K562 treated with DMSO at 1 percent for 12 hours (cell line): ENCODE data around the gene GPX4. TPM values are rescaled to one million over a fixed set of nuclear protein-coding genes. Genes with fewer than 3 reads are reported as not detected.

Experiments used
- total RNA-seq: library from RNA; unstranded; fragments of 300-600 nt; gene quantifications from 2 replicates; pipeline ENCODE4 v1.2.3, GENCODE V29; 2022; ENCODE audit not compliant: insufficient read depth

GPX4 gene, protein sequence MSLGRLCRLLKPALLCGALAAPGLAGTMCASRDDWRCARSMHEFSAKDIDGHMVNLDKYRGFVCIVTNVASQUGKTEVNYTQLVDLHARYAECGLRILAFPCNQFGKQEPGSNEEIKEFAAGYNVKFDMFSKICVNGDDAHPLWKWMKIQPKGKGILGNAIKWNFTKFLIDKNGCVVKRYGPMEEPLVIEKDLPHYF
- 819 and 1,195 TPM in 2 replicates for total RNA-seq

DNA sequence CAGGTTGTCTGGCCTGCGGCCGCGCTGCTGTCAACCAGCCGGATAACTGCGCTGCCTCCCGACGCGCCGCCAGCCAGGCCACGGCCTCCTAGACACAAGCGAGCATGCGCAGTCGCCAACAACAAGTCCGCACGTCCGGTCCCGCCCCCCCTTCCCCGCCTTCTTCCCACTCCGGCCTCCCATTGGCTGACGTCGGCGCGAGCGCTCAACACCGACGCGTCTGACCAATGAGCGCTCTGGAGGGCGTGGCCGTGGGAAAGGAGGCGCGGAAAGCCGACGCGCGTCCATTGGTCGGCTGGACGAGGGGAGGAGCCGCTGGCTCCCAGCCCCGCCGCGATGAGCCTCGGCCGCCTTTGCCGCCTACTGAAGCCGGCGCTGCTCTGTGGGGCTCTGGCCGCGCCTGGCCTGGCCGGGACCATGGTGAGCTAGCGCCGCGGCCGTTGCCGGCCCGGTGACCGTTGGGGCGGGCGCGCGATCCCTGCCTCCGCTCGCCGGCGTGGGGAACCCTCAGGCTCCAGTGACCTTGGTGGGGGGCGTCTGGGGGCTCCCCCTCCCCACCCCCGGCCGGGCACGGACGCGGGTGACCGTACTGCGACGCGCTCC is at the start of gene GPX4:
Gene GPX4, plus strand, starts transcription at position 287 of the 603 bp plus-strand sequence. Its CDS starts 50 bp downstream, at position 337.

DNA sequence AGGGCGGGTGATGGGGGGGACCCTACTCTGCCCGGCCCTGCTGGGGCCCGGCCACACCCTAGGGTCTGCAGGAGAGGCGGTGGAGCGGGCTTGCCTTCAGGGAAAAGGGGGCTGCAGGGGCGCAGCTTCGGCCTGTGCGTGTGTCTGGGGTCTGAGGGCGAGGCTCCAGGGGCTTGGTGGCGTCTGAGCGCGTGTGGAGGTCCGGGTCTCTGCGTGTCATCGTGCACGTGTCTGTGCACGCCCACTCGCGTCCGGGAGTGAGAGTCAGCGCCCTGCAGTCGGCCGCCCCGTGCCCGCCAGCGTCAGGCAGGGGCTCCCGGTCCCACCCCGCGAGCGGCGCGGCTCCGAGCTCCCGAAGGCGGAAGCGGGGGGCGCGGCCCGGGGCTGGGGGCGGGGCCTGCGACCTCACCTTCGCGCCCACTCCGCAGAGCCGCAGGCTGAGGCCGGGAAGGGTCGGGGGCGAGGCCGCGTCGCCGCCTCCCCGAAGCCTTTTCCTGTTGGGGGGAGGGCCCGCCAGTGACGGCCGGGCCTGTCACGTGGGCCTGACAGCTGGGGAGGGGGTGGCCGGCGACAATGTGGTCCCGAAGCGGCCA is 37.0 kb upstream of the GPX4 start, which contains the start of gene ARHGAP45:
Gene ARHGAP45, plus strand, starts transcription at position 420 of the 593 bp plus-strand sequence. CDS start 239 bp downstream, outside the sequence.

DNA sequence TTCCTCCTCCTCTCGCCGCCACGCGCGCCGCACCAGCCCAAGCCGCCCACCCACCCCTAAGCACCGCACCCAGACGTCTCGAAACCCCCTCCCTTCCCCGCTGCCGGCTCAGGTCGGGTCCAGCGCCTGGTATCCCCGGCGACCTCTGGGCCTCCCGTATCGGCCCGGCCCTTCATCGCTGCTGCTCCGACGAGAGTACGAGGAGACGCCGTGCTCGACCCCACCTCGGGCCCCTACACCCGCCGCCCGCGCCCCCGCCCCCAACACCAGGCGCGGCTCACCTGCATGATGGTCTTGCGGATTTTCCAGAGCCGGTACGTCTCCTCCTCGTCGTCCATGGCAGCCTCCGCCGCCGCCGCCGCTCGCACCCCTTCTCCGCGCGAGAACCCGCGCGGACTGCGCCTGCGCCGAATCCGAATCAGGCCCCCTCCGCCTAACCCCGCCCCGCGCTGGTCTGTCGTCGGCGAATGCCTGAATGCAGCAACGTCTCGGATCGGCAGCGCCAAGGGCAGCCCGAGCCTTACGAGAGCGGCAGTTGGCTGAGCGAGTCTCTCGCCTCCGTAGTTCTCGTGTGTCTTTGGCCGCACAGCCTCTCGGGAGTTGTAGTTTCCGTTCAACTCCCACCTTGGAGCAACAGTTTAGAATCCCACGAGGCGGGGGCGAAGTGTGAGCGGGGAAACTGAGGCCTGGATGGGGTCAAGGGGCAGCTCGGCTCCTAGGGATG is 8.7 kb upstream of the GPX4 start, which contains the start of gene POLR2E:
Gene POLR2E, minus strand, starts transcription at position 398 of the 724 bp plus-strand sequence. Its CDS starts 60 bp downstream, at position 338.

Other genes with a start within 250 kb of the GPX4 start
- gene CFD, start 244.3 kb upstream of the GPX4 start, total RNA-seq: 28.7 and 52.0 TPM in 2 replicates
- gene MED16, start 210.8 kb upstream of the GPX4 start, total RNA-seq: 32.2 and 39.5 TPM in 2 replicates
- gene RNU6-9, start 210.5 kb upstream of the GPX4 start, total RNA-seq: not detected in 2 replicates
- gene R3HDM4, start 190.8 kb upstream of the GPX4 start, total RNA-seq: 136 and 158 TPM in 2 replicates
- gene KISS1R, start 186.7 kb upstream of the GPX4 start, total RNA-seq: 2.2 and 4.1 TPM in 2 replicates
- gene ARID3A, start 178.0 kb upstream of the GPX4 start, total RNA-seq: 36.2 and 75.8 TPM in 2 replicates
- 49.7 and 59.6 TPM in 2 replicates for gene WDR18, start 119.6 kb upstream of the GPX4 start, total RNA-seq
- gene GRIN3B, start 103.6 kb upstream of the GPX4 start, total RNA-seq: 0.59 TPM in 1 of 2 replicates, not detected in the other
- 149 and 231 TPM in 2 replicates for gene TMEM259, start 82.9 kb upstream of the GPX4 start, total RNA-seq
- not detected in 2 replicates for gene RNU6-2, start 82.5 kb upstream of the GPX4 start, total RNA-seq
- gene CNN2, start 77.4 kb upstream of the GPX4 start, total RNA-seq: 72.3 and 126 TPM in 2 replicates
- 33.8 and 70.2 TPM in 2 replicates for gene ABCA7, start 63.9 kb upstream of the GPX4 start, total RNA-seq
- 12.9 and 15.4 TPM in 2 replicates for gene ARHGAP45, start 36.8 kb upstream of the GPX4 start, total RNA-seq
- gene POLR2E, start 8.6 kb upstream of the GPX4 start, total RNA-seq: 194 and 270 TPM in 2 replicates
- gene SBNO2, start 70.3 kb downstream of the GPX4 start, total RNA-seq: 23.7 and 35.0 TPM in 2 replicates
- 110 and 120 TPM in 2 replicates for gene STK11, start 101.8 kb downstream of the GPX4 start, total RNA-seq
- 5.0 and 7.4 TPM in 2 replicates for gene CBARP, start 134.0 kb downstream of the GPX4 start, total RNA-seq
- 293 and 447 TPM in 2 replicates for gene ATP5F1D, start 137.8 kb downstream of the GPX4 start, total RNA-seq
- gene MIDN, start 144.6 kb downstream of the GPX4 start, total RNA-seq: 28.3 and 68.2 TPM in 2 replicates
- 119 and 138 TPM in 2 replicates for gene CIRBP, start 165.3 kb downstream of the GPX4 start, total RNA-seq
- gene FAM174C, start 171.5 kb downstream of the GPX4 start, total RNA-seq: 61.8 and 96.0 TPM in 2 replicates
- gene EFNA2, start 181.9 kb downstream of the GPX4 start, total RNA-seq: not detected in 2 replicates